Psoas muscle (tissue), 8 donors: Measurements from ENCODE around the gene TMEM150C. TPM values are rescaled to one million over a fixed set of nuclear protein-coding genes. Genes with fewer than 3 reads are reported as not detected.

Experiments
- ATAC-seq, 4 donors: fragments of 200-7000 bp; cut with Tn5 transposase; one replicate each; pipeline ENCODE4 v1.9.1; 2020; ENCODE audit warnings: moderate library complexity in 3 of 4, mild to moderate bottlenecking in 2 of 4
- DNase-seq, 2 donors: peaks; one replicate each; pipeline ENCODE4 v3.0.0-alpha.2; 2020
- H3K27ac ChIP-seq: fragments of 200-600 bp; one replicate; pipeline ENCODE4 v1.8.0; 2022
- H3K27me3 ChIP-seq, 3 donors: fragments of 200-600 bp in 1 of 3; one replicate each; pipeline versions ENCODE4 v1.6.1 to v1.8.0; 2013 to 2022; ENCODE audit warnings: low read length in 2 of 3, mild to moderate bottlenecking in 2 of 3, moderate library complexity in 1 of 3; ENCODE audit not compliant: insufficient read depth in 3 of 3
- H3K36me3 ChIP-seq, 2 donors: fragments of 200-600 bp in 1 of 2; one replicate each; pipeline versions ENCODE4 v1.6.1 to v1.8.0; 2013 to 2022; ENCODE audit warnings: low read depth in 1 of 2, mild to moderate bottlenecking in 1 of 2, moderate library complexity in 1 of 2; ENCODE audit not compliant: insufficient read depth in 1 of 2
- H3K4me1 ChIP-seq: fragments of 200-600 bp; one replicate; pipeline ENCODE4 v1.8.0; 2022
- H3K4me3 ChIP-seq: fragments of 200-600 bp; one replicate; pipeline ENCODE4 v1.8.0; 2022; ENCODE audit warnings: mild to moderate bottlenecking
- H3K9me3 ChIP-seq: fragments of 200-600 bp; one replicate; pipeline ENCODE4 v1.8.0; 2022
- WGBS, 3 donors: extraction: QIAGEN DNeasy Blood & Tissue Kit; methylation state at CpG; one replicate each; pipeline versions ENCODE4 v1.1.6 to v1.1.7; 2013; 5-methylcytosine and 5-hydroxymethylcytosine counted together
- intact Hi-C, 2 donors: fragments of 100-400 bp; cut with DNase I; formaldehyde crosslinking; loops; one replicate each; pipeline versions ENCODE4 v1.11.0 to v1.14.2; 2022
- polyA plus RNA-seq, 3 donors: library from polyadenylated mRNA; stranded (reverse); fragments of 200-250 nt; gene quantifications; one replicate each; pipeline ENCODE4 v1.2.3, GENCODE V29; 2013
- total RNA-seq, 4 donors: library from RNA; stranded (reverse); fragmentation: NEBNext Ultra II Directional in 2 of 4; extraction: Animal tissue kit (Norgen Biotek cat#: 25700) in 2 of 4; gene quantifications; one replicate each; pipeline versions ENCODE4 v1.2.1 to v1.2.4, GENCODE V29; 2021 to 2023
- TF ChIP-seq, protein P1 (sequence below): fragments of 200-600 bp; IDR thresholded peaks from one replicate; pipeline ENCODE4 v1.8.0; 2022; ENCODE audit warnings: antibody characterized with exemption
- donor health status: healthy with polysubstance abuse.
- donor health status: DM: no; HTN: no; CAD: no; lungs with moderate emphysema.
- donor health status: Bipolar disorder and iron deficiency.
- donor health status: healthy.
- donor health status: DM: yes; HTN: yes; CAD: no.
- donor health status: DM: no; HTN: no; CAD: no.
- donor health status: DM: no; HTN: no; CAD: no.
- donor health status: DM: yes; HTN: yes; CAD: no.

The TMEM150C gene
- total and polyA plus RNA-seq, 7 donors, result 2.6 to 5.8 (median 3.6) TPM

DNA sequence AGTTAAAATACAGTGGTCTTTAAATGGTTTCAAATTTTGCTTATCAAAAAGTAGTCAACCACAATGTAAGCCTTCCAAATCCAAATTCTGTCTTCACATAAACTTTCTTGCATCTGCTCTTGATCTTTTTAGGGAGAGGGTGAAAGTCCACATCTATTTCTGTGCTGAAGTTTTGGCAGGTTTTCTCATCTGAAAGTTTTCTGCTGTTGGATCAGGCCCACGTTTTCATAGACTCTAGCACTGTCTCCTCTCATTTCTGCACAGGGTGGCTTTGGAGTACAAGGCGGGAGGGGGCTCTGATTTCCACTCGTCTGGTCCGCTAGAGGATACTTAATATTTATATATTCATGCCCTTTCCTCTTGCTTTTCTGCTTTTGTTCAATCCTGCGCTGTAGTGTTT lies 18.1 kb upstream of the TMEM150C start:
- Histone ChIP-seq H3K9me3 (no peaks in the 10 kb centered on the region), H3K36me3 (no peaks in the 10 kb centered on the region), H3K27ac (no peak overlapping the region), H3K4me3 (no peak overlapping the region), H3K27me3 (no peaks in the 10 kb centered on the region), H3K4me1 (no peaks in the 10 kb centered on the region)
- 79 to 87% (median 83%) methylated on average over 5 of the region's 5 CpGs for WGBS, 3 donors
- TF ChIP-seq, protein P1, sequence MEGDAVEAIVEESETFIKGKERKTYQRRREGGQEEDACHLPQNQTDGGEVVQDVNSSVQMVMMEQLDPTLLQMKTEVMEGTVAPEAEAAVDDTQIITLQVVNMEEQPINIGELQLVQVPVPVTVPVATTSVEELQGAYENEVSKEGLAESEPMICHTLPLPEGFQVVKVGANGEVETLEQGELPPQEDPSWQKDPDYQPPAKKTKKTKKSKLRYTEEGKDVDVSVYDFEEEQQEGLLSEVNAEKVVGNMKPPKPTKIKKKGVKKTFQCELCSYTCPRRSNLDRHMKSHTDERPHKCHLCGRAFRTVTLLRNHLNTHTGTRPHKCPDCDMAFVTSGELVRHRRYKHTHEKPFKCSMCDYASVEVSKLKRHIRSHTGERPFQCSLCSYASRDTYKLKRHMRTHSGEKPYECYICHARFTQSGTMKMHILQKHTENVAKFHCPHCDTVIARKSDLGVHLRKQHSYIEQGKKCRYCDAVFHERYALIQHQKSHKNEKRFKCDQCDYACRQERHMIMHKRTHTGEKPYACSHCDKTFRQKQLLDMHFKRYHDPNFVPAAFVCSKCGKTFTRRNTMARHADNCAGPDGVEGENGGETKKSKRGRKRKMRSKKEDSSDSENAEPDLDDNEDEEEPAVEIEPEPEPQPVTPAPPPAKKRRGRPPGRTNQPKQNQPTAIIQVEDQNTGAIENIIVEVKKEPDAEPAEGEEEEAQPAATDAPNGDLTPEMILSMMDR, result no peak
- intact Hi-C loops, result no loop called here
- DNase-seq (no peak), ATAC-seq (no peak)

DNA sequence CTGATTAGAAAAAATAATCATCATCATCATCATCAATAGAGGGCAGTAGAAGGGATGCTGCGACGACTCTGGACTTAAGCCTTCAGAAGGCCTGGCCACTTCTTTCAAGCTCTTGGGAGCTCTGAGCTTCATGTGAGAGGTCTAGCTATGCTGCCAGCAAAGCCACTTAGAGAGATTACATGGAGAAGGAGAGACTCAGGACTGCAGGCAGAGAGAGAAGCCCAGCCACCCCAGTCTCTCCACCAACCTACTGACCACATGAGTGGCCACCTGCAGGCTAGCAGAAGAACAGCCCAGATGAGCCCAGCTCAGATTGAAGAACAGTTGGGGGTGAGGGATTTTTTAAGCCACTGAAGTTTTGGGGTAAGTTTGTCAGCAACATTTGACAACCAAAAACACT lies 17.1 kb upstream of the TMEM150C start:
- no peak for DNase-seq

DNA sequence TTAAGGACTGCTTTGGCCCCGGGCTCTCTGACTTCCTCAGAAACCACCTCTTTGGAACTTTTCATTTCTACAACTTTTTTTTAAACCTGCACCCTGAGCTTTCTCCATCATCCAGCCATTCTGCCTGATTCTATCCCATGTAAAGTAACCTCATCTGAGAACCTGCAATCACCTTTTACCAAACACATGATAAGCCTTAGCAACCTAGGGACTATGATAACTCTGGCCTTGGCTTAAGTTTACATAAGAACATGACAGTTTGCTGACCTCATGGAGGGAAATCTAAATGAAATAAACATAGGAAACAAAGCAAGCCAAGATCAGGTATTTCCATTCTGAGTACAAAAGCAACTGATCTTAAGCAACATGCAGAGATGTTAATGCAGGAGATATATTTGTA lies 15.7 kb upstream of the TMEM150C start:
- Histone ChIP-seq H3K36me3 (no peaks in the 10 kb centered on the region), H3K27me3 (no peaks in the 10 kb centered on the region), H3K4me1 (no peaks in the 10 kb centered on the region), H3K9me3 (no peaks in the 10 kb centered on the region), H3K27ac (no peak overlapping the region), H3K4me3 (no peak overlapping the region)
- 79 to 89% (median 86%) methylated on average over 1 of the region's 1 CpG for WGBS, 3 donors
- no peak for ATAC-seq
- TF ChIP-seq, protein P1, result no peak
- intact Hi-C loops, result no loop called here
- DNase-seq, result no peak

More for the DNA sequence above, 17.1 kb upstream of the TMEM150C start:
- no peaks in the 10 kb centered on the region for H3K9me3 ChIP-seq
- no peak overlapping the region for H3K4me3 ChIP-seq
- H3K27ac ChIP-seq, result no peak overlapping the region
- intact Hi-C loops, result no loop called here
- no peak for ATAC-seq
- TF ChIP-seq, protein P1, result no peak
- no peaks in the 10 kb centered on the region for H3K4me1 ChIP-seq
- H3K36me3 ChIP-seq, result no peaks in the 10 kb centered on the region
- no peaks in the 10 kb centered on the region for H3K27me3 ChIP-seq
- WGBS, 3 donors, result 71 to 72% (median 72%) methylated on average over 2 of the region's 2 CpGs

DNA sequence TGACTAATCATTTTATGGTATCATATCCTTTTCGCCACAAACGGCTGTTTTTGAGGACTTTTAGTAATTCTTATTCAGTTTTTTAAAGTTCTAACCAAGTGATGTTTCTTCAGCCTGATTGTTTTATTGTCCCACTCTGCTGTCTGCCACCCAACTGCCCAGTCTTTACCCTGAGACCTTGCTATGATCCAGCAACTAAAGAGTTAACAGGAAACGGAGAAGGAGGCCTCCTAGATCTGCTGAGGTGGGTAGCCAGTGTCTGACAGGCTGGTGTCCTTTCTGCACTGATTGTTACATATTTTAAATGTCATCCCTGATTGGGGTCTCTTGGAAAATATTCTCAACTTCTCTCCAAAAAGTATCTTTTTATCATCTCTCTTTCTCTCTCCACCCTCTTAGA lies 7.9 kb upstream of the TMEM150C start:
- Histone ChIP-seq H3K27ac (no peak overlapping the region), H3K4me1 (no peaks in the 10 kb centered on the region), H3K4me3 (no peak overlapping the region), H3K36me3 (no peaks in the 10 kb centered on the region), H3K9me3 (no peaks in the 10 kb centered on the region), H3K27me3 (no peaks in the 10 kb centered on the region)
- intact Hi-C loops, result no loop called here
- DNase-seq, result no peak
- 49 to 57% (median 52%) methylated on average over 3 of the region's 3 CpGs for WGBS, 3 donors
- ATAC-seq, result no peak
- TF ChIP-seq, protein P1, result no peak

DNA sequence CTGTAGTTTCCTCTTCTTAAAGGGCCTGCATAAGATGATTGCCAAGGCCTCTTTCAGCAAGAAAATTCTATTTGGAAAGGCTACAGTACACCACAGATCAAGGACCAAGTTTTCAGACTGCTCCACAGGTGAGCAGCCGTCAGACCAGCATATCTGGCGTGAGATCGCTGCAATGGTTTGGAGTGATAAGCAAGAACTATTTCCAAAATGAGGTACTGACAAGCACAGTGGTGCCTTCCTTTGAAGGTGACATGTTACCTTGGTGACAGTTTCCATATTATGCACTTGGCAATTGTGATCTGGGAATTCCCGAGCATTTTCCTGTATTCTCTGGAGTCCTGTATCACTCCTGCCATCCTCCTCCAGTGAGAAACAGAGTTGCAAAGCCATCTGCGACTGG lies 7.3 kb upstream of the TMEM150C start:
- Histone ChIP-seq H3K27ac (no peak overlapping the region), H3K9me3 (no peaks in the 10 kb centered on the region), H3K36me3 (no peaks in the 10 kb centered on the region), H3K4me1 (no peaks in the 10 kb centered on the region), H3K27me3 (no peaks in the 10 kb centered on the region), H3K4me3 (no peak overlapping the region)
- DNase-seq (no peak), ATAC-seq (no peak)
- TF ChIP-seq, protein P1, result no peak
- intact Hi-C loops, result no loop called here
- 86 to 91% (median 87%) methylated on average over 5 of the region's 5 CpGs for WGBS, 3 donors
